RKO (cell line): ENCODE results near the gene RABGGTA.

ENCODE experiments used
- DNase-seq: peaks from one replicate; pipeline ENCODE4 v3.0.0-alpha.2; 2016; ENCODE audit warnings: low spot score

RABGGTA gene

GRCh38 chr14:24304019-24304387 is 32.6 kb upstream of the RABGGTA start:
- no peak for DNase-seq

DNA sequence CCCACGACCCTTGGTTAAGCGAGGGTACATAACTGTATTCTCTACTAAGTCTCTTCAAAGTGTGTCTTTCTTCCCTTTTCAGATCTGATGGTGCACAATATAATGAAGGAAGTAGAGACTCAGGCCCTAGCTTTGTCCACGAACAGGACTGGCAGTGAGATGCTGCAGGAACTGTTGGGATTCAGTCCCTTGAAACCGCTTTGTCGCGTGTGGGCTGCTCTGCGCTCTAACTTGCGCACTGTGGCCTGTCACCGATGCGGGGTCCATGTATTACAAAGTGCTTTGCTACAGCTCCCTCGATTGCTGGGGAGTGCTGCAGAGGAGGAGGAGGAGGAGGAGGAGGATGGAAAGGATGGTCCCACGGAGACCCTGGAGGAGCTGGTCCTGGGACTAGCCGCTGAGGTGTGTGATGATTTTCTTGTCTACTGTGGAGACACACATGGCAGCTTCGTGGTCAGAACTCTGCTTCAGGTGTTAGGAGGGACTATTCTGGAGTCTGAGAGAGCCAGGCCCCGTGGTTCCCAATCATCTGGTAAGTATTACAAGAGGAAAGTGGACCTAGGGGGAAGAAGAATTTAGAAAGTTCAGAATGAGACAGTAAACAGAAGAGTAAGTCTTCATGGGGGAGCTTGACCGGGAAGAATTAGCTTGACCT is 29.1 kb upstream of the RABGGTA start:
- DNase-seq = no peak

DNA sequence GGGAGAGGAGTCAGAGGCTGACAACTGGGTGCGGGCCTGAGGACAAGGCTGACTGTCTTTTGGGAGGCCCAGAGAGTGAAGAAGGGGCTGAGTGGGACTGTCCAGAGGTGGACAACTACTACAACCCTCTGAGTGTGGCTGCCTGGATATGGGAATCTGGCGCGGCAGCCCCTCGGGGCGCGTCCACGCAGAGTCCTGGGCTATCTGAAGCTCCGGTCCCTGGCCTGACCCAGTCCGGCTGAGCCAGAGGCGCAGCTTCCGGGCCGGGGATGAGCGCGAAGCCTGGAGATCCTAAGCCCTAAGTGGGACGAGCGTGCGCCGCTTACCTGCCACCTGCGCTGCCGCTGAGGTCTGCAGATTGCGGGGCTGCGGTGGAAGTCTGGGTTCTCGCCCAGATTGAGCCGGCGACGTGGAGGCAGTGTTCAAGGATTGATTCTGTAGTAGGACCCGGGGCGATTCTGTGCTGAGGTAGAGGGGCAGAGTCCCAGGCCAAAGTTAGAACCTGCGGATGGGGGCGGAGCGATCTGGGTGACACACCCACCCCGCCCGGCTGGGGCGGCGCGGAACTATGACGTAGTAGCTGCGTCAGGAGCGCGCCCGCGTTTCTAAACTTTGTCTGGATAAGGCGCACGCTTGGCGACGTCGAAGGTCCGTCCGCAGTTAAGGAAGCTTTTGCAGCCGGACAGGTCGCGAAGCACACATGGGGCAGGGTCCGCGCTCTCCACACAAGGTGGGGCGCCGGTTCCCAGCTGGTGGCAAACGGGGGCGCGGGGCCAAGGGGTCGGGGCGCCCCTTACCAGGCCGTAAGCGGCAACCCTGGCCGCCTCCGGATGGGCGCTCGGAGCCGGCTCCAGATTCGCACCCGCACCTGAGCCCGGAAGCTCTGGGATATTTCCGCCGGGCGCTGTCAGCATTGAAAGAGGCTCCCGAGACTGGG is 28.1 kb upstream of the RABGGTA start, which contains the start of the genes DHRS1 and NOP9:
DHRS1 (minus strand) TSS at position 526 of the 937 bp plus-strand sequence. CDS start 674 bp downstream, outside the sequence.
NOP9 (plus strand) TSS at position 596 of the 937 bp plus-strand sequence; CDS start at position 701, 105 bp downstream.
- DNase-seq = peak; percentile 93

DNA sequence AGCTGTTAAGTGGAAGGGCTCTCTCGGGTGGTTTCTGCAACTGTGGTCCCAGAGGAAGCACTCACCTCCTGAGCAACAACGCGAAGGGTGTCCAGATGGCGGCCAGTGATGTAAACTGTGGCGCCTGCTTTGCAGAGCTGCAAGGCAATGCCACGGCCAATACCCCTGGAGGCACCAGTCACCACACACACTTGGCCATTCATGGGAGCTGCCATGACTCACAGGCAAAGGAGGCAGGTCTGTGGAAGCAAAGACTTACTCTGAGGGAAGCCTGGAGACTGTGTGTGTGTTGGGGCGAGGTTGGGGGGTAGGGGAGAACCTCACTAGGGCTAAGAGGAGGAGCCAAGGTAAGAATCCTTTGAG is 27.5 kb upstream of the RABGGTA start:
- DNase-seq = peak; percentile 92

GRCh38 chr14:24297190-24297964 is 26.0 kb upstream of the RABGGTA start:
- peak; percentile 37 for DNase-seq

DNA sequence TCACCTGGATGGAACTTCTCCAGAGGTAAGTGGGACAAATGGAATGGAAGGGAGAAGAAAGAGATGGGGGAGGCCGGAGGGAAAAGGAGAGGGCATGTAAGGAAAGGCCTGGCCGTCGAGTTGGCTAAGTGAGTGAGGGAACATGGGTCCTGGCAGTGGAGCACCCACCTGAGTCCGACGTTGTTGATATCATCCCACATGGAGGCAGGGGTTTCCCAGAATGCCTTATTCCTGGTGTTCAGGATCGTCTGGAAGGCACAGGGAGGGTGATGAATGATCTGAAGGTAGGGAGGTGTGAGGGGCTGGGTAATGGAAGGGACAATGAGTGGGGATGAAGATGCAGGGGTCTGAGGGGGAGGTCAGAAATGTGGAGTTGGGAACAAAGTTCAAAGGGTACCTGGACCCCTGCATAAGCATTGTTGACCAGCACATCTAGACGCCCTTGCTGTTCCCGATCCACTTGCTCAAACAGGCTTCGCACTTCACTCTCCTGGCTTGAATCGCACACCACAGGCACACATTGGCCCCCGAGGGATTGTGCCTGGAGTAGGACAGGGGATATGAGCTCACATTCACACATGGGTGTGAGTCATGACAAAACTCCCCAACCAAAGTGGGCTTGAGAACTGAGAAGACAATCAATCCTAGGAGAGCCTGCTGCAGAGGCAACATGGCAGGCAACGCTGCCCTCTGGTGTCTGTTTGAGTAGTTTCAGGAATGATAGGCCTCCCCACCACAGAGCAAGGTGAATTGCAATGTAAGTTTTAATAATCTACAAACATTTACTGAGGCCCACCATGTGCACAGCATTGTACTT is 25.2 kb upstream of the RABGGTA start:
- peak; percentile 92 for DNase-seq

DNA sequence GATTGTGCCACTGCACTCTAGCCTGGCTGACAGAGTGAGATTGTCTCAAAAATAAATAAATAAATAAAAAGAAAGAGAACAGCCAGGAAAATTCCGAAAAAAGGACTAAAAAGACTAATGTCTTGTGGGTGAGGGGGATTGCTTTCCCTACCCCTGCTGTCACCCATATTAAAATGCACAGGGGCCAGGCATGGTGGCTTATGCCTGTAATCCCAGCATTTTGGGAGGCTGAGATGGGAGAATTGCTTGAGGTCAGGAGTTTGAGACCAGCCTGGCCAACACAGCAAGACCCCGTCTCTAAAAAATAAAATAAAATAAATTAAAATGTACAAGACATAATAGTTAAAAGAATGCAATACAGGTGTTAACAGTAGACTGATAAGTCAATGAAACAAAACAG is 22.1 kb upstream of the RABGGTA start:
- no peak for DNase-seq

DNA sequence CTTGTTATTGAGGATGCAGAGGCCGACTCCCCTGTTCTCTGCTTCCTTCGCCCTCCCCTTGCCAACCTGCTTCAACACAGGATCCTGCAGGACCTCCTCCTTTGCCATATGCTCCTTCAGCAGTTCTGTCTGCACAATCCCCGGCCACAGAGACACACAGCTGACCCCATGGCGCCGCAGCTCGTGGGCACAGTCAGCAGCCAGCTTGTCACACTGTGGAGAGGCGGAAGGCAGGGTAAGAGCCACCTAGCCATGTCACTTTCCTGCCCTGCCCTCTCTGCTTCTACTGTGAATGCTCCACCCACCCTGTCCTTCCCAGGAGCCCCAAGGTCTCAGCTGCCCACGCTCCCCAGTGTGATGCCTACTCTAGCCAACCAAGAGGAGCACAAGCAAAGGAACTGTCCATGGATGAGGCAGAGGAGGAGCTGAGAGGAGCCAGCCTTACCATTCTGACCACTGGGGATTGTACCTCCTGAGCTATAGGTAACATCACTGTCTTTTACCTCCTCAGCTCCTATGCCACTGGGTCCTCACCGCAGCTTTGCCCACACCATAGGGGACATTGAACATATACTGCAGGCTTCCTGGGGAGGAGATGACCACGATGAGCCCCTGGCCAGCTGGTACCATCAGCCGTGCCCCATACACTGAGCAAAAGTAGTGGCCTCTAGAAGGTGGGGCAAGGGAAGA is 20.9 kb upstream of the RABGGTA start:
- DNase-seq = no peak

GRCh38 chr14:24291446-24292117 is 20.2 kb upstream of the RABGGTA start:
- no peak for DNase-seq

GRCh38 chr14:24290746-24291145 is 19.3 kb upstream of the RABGGTA start:
- DNase-seq = no peak

DNA sequence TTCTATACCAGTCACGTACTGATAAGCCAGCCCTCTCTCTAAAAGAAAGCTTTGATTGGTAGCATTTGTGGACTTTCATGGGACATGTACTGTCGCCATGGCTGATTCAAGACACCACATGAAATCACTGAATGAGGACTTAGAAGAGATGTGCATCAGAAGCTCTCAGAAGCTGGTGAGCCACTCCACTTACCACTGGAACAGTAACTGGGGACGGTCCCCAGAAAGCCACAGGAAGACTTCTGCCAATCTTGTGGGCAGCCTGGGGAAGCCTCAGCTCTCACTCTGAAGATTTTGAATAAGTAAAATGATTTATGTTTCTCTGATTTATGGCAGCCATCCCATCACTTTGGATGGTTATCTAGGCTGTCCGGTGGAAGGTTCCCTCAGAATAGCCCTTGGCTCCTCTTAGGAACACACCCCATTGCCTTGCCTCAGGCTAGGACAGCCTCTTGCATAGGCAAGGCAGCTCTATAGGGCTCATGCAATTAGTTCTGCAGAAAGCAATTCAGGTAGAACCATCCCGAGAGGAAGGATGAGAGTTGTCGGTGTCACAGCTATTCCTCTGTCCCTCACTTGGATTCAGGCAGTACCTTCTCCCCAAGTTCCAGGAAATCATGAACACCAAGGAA is 18.4 kb upstream of the RABGGTA start:
- no peak for DNase-seq

GRCh38 chr14:24286996-24287395 is 15.6 kb upstream of the RABGGTA start:
- no peak for DNase-seq

DNA sequence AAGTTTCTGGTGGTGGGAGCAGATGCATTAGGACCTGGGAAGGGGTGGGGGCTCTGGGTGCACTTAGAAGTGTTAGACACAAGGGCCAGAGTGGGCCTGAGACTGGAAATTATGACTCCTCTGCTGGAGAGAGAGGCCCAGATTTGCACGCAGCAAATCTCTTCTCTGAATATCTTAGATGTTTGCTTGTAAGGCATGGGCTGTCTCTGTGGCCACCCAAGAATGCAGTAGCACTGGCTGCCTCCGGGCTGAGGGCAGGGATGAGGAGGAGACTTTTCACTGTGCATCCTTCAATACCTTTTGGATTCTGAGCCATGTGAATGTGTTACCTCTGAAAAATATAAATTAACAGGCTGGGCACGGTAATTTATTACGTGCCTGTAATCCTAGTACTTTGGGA is 14.0 kb upstream of the RABGGTA start:
- no peak for DNase-seq

- DNase-seq = no peak
These were observed 13.2 kb upstream of the RABGGTA start for GRCh38 chr14:24284501-24285035.

- DNase-seq = no peak
These were observed 12.5 kb upstream of the RABGGTA start for GRCh38 chr14:24283796-24284460.

- no peak for DNase-seq
These were observed 11.3 kb upstream of the RABGGTA start for GRCh38 chr14:24282736-24283135.

DNA sequence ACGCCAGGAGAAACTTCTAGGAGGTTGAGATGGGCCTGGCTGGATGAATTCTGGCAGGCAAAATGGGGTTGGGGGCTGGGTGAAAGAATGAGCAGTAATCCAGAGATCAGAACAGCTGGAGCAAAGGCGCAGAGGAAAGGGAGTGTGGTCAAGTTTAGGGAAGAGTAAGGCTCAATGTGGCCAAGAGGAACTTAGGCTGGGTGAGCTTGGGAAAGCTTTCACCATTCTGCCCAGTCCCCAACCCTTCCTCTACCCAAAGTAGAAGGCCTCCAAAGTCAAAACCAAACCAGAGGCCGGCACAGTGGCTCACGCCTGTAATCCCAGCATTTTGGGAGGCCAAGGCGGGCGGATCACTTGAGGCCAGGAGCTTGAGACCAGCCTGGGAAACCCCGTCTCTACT is 10.2 kb upstream of the RABGGTA start:
- DNase-seq = no peak

GRCh38 chr14:24280797-24281460 is 9.5 kb upstream of the RABGGTA start:
- DNase-seq = no peak
